ENCODE measurements around the gene NFS1. TPM values are rescaled to one million over a fixed set of nuclear protein-coding genes. Genes with fewer than 3 reads are reported as not detected.

The NFS1 gene
- total and polyA plus RNA-seq, 2 of the 4 experiments (the other 2 are of a cell fraction): 16.5 to 35.6 TPM

GRCh38 chr20:35721621-35722020, 22.5 kb upstream of the NFS1 start:
- Histone ChIP-seq H4K5ac (ENCODE audit: low read depth, low read length) (no peak overlapping the region), H3K36me3 (ENCODE audit: control insufficient read depth, insufficient read depth, low read length) (peaks cover 81% of the 10 kb centered on the region), H3K79me1 (ENCODE audit: low read depth in 1 of 2, low read length in 2 of 2) (peaks cover 29 to 62% of the 10 kb centered on the region in 2 experiments), H2BK5ac (ENCODE audit: low read depth, low read length, poor library complexity, severe bottlenecking) (no peak overlapping the region), H2AK5ac (ENCODE audit: low read depth, low read length) (no peak overlapping the region), H3K9me1 (ENCODE audit: insufficient read depth, low read length) (peaks cover 11% of the 10 kb centered on the region), H3K14ac (replicated peaks; ENCODE audit: low read depth, low read length) (no peak overlapping the region), H3K27ac (ENCODE audit: insufficient read depth, low read length) (no peak overlapping the region), H3K23ac (ENCODE audit: low read depth, low read length) (no peak overlapping the region), H2BK15ac (ENCODE audit: low read depth, low read length) (no peak overlapping the region), H3K9me3 (ENCODE audit: control insufficient read depth, insufficient read depth, low read length) (no peaks in the 10 kb centered on the region), H3K4ac (ENCODE audit: low read depth, low read length) (no peak overlapping the region), H3K27me3 (ENCODE audit: control insufficient read depth, insufficient read depth, low read length) (no peaks in the 10 kb centered on the region), H4K20me1 (ENCODE audit: insufficient read depth, low read length) (peaks cover 97% of the 10 kb centered on the region), H2BK120ac (ENCODE audit: low read depth, low read length) (no peak overlapping the region), H3K18ac (ENCODE audit: low read depth, low read length) (no peak overlapping the region), H3K56ac (ENCODE audit: extremely low read depth, insufficient read depth, low read length) (no peak overlapping the region), H4K91ac (ENCODE audit: insufficient read depth, low read depth, low read length) (no peak overlapping the region), H3K9ac (ENCODE audit: low read depth, low read length) (no peak overlapping the region), H2AK9ac (replicated peaks; ENCODE audit: low read depth, low read length, poor library complexity) (no peak overlapping the region), H3K4me1 (ENCODE audit: control insufficient read depth, insufficient read depth, low read length) (no peaks in the 10 kb centered on the region), H3K4me2 (ENCODE audit: low read depth, low read length) (no peak overlapping the region), H4K8ac (ENCODE audit: low read depth in 2 of 2, low read length in 2 of 2) (no peak overlapping the region), H2AFZ (replicated peaks; ENCODE audit: low read length, poor library complexity) (no peak overlapping the region), H3K4me3 (ENCODE audit: insufficient read depth, low read depth, low read length) (no peak overlapping the region), H2BK20ac (ENCODE audit: low read depth, low read length) (no peak overlapping the region)
- ATAC-seq (ENCODE audit: low read depth): no peak
- no TSS peak for BruUV-seq (replicated peaks)
- dilution Hi-C loops (cut with HindIII; ENCODE audit: low sequenced_read_pairs, unreplicated experiment) (no loop called here), intact Hi-C loops (cut with micrococcal nuclease) (no loop called here), in situ Hi-C loops (cut with MboI; ENCODE audit: low sequenced_read_pairs) (no loop called here)
- POLR2A ChIA-PET (ENCODE audit: unreplicated experiment): no interaction called here
- CTCF ChIA-PET: interaction anchor here (0.8 kb wide), 1 partner anchor 10 kb away, joined by 3 read pairs; no protein-coding TSS in a partner anchor
- no peak for DNase-seq
- TF ChIP-seq CHD1 (IDR thresholded peaks at IDR 0.05; ENCODE audit: low read depth, low read length) (no peak), CEBPB (IDR thresholded peaks at IDR 0.05; ENCODE audit: low read depth, low read length) (no peak)
- WGBS, 2 experiments (ENCODE audit: extremely low coverage in 2 of 2, insufficient read length in 1 of 2): no CpG with 5 or more reads among the region's 3 CpGs
